Neural cell (in vitro differentiated cells): ENCODE data around the gene PRKG1.

Experiments used
- EP300 ChIP-seq: fragments of 450-650 bp; conservative IDR thresholded peaks from 2 replicates; pipeline ENCODE4 v1.6.1; 2014; ENCODE audit warnings: antibody characterized with exemption, mild to moderate bottlenecking, moderate library complexity; ENCODE audit not compliant: poor library complexity, severe bottlenecking
- EZH2 ChIP-seq: fragments of 200-600, 300-800 bp; shearing (Covaris generic), sonication (generic); IDR thresholded peaks from 2 replicates; pipeline ENCODE4 v1.6.1; 2014; ENCODE audit warnings: antibody characterized with exemption, low read length, borderline replicate concordance, mild to moderate bottlenecking; ENCODE audit not compliant: insufficient read depth, poor library complexity, severe bottlenecking
- MXI1 ChIP-seq: fragments of 450-650 bp; conservative IDR thresholded peaks from 2 replicates; pipeline ENCODE4 v1.6.1; 2014; ENCODE audit warnings: antibody characterized with exemption, mild to moderate bottlenecking; ENCODE audit not compliant: poor library complexity, severe bottlenecking
- POLR2AphosphoS5 ChIP-seq: IDR thresholded peaks from 2 replicates; pipeline ENCODE4 v1.6.1; 2012
- TAF1 ChIP-seq: IDR thresholded peaks from 2 replicates; pipeline ENCODE4 v1.6.1; 2012; ENCODE audit warnings: low read depth
- TF ChIP-seq, protein P1 (sequence below): fragments of 450-650 bp; IDR thresholded peaks from 2 replicates; pipeline ENCODE4 v1.5.1; 2014; ENCODE audit warnings: antibody characterized with exemption, mild to moderate bottlenecking, moderate library complexity; ENCODE audit not compliant: poor library complexity, severe bottlenecking
- TF ChIP-seq, protein P2 (sequence below): IDR thresholded peaks from 2 replicates; pipeline ENCODE4 v1.6.1; 2012; ENCODE audit warnings: borderline replicate concordance

DNA sequence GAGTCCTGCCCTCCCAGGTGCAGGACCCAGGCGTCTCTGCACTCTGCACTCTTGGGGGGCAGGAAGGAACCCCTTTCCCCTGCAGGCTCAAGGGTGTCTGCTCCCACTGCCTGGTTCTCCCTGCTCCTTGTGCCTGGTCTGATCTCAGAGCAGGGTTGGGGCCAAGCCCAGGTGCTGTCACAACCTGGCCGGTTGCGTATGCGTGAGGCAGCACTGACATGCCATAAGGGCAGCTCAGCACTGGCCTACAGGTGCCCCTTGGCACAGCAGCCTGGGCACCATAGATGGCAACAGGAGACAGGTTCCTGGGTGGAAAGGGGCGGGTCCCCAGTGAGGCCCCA lies 1273.0 kb downstream of the PRKG1 start:
- TF ChIP-seq, protein P1, sequence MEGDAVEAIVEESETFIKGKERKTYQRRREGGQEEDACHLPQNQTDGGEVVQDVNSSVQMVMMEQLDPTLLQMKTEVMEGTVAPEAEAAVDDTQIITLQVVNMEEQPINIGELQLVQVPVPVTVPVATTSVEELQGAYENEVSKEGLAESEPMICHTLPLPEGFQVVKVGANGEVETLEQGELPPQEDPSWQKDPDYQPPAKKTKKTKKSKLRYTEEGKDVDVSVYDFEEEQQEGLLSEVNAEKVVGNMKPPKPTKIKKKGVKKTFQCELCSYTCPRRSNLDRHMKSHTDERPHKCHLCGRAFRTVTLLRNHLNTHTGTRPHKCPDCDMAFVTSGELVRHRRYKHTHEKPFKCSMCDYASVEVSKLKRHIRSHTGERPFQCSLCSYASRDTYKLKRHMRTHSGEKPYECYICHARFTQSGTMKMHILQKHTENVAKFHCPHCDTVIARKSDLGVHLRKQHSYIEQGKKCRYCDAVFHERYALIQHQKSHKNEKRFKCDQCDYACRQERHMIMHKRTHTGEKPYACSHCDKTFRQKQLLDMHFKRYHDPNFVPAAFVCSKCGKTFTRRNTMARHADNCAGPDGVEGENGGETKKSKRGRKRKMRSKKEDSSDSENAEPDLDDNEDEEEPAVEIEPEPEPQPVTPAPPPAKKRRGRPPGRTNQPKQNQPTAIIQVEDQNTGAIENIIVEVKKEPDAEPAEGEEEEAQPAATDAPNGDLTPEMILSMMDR, result no peak
- TF ChIP-seq MXI1, result no peak
- no peak for TF ChIP-seq EP300
- no peak for TF ChIP-seq POLR2AphosphoS5
- TF ChIP-seq, protein P2, sequence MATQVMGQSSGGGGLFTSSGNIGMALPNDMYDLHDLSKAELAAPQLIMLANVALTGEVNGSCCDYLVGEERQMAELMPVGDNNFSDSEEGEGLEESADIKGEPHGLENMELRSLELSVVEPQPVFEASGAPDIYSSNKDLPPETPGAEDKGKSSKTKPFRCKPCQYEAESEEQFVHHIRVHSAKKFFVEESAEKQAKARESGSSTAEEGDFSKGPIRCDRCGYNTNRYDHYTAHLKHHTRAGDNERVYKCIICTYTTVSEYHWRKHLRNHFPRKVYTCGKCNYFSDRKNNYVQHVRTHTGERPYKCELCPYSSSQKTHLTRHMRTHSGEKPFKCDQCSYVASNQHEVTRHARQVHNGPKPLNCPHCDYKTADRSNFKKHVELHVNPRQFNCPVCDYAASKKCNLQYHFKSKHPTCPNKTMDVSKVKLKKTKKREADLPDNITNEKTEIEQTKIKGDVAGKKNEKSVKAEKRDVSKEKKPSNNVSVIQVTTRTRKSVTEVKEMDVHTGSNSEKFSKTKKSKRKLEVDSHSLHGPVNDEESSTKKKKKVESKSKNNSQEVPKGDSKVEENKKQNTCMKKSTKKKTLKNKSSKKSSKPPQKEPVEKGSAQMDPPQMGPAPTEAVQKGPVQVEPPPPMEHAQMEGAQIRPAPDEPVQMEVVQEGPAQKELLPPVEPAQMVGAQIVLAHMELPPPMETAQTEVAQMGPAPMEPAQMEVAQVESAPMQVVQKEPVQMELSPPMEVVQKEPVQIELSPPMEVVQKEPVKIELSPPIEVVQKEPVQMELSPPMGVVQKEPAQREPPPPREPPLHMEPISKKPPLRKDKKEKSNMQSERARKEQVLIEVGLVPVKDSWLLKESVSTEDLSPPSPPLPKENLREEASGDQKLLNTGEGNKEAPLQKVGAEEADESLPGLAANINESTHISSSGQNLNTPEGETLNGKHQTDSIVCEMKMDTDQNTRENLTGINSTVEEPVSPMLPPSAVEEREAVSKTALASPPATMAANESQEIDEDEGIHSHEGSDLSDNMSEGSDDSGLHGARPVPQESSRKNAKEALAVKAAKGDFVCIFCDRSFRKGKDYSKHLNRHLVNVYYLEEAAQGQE, result no peak
- TF ChIP-seq EZH2, result no peak
- TF ChIP-seq TAF1, result no peak
